NB4 (cell line): ENCODE measurements around the gene UGT1A7.

ENCODE experiments used
- POLR2A ChIP-seq: IDR thresholded peaks from 2 replicates; pipeline ENCODE4 v1.6.1; 2011; ENCODE audit warnings: mild to moderate bottlenecking; ENCODE audit not compliant: insufficient read length; ENCODE audit errors: extremely low read depth
- TF ChIP-seq, protein P1 (sequence below): IDR thresholded peaks from one replicate; pipeline ENCODE4 v1.5.1; 2012; ENCODE audit warnings: low read depth, low read length
- TF ChIP-seq, protein P2 (sequence below): IDR thresholded peaks from 2 replicates; pipeline ENCODE4 v1.6.1; 2011; ENCODE audit warnings: low read depth, low read length

DNA sequence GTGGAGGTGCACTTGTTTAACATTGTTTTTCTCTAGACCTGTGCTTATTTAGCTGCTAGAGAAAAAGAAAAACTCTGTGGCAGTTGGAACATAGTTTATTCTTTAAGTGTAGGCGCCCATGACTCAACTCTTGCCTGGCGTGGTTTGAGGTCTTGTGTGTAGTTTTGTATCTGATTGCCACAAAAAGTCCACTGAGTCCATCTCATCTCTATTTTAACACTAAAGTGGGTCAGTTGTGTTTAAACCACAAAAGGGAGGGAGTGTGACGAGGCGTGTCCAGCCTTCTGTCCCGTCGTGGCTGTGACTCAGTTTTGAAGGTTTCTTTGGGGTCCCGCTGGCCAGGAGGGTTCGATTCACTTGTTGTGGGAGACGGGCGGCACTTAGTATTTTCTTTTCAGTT lies 25.3 kb upstream of the UGT1A7 start:
- no peak for TF ChIP-seq POLR2A
- TF ChIP-seq, protein P1, sequence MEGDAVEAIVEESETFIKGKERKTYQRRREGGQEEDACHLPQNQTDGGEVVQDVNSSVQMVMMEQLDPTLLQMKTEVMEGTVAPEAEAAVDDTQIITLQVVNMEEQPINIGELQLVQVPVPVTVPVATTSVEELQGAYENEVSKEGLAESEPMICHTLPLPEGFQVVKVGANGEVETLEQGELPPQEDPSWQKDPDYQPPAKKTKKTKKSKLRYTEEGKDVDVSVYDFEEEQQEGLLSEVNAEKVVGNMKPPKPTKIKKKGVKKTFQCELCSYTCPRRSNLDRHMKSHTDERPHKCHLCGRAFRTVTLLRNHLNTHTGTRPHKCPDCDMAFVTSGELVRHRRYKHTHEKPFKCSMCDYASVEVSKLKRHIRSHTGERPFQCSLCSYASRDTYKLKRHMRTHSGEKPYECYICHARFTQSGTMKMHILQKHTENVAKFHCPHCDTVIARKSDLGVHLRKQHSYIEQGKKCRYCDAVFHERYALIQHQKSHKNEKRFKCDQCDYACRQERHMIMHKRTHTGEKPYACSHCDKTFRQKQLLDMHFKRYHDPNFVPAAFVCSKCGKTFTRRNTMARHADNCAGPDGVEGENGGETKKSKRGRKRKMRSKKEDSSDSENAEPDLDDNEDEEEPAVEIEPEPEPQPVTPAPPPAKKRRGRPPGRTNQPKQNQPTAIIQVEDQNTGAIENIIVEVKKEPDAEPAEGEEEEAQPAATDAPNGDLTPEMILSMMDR = no peak
- TF ChIP-seq, protein P2, sequence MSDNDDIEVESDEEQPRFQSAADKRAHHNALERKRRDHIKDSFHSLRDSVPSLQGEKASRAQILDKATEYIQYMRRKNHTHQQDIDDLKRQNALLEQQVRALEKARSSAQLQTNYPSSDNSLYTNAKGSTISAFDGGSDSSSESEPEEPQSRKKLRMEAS = no peak
